OCI-LY7 (cell line): ENCODE measurements around the gene UBP1.

Experiments
- EZH2phosphoT487 ChIP-seq: fragments of 200-600 bp; sonication (generic); IDR thresholded peaks from 2 replicates; pipeline ENCODE4 v1.6.1; 2018; ENCODE audit warnings: low read depth, borderline replicate concordance, mild to moderate bottlenecking, mixed run types, antibody characterized with exemption, low read length, moderate library complexity, mixed read lengths
- TF ChIP-seq, protein P1 (sequence below): fragments of 200-600 bp; sonication (generic); conservative IDR thresholded peaks from 2 replicates; pipeline ENCODE4 v1.5.1; 2014; ENCODE audit warnings: mild to moderate bottlenecking, antibody characterized with exemption, low read length, moderate library complexity, mixed read lengths

- TF ChIP-seq, protein P1, sequence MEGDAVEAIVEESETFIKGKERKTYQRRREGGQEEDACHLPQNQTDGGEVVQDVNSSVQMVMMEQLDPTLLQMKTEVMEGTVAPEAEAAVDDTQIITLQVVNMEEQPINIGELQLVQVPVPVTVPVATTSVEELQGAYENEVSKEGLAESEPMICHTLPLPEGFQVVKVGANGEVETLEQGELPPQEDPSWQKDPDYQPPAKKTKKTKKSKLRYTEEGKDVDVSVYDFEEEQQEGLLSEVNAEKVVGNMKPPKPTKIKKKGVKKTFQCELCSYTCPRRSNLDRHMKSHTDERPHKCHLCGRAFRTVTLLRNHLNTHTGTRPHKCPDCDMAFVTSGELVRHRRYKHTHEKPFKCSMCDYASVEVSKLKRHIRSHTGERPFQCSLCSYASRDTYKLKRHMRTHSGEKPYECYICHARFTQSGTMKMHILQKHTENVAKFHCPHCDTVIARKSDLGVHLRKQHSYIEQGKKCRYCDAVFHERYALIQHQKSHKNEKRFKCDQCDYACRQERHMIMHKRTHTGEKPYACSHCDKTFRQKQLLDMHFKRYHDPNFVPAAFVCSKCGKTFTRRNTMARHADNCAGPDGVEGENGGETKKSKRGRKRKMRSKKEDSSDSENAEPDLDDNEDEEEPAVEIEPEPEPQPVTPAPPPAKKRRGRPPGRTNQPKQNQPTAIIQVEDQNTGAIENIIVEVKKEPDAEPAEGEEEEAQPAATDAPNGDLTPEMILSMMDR, result no peak
- TF ChIP-seq EZH2phosphoT487, result no peak
These were observed 48.8 kb downstream of the UBP1 start for GRCh38 chr3:33391255-33391995.
